HCT116 (cell line): ENCODE results near the gene PGBD5.

Source experiments
- CEBPB ChIP-seq: IDR thresholded peaks from 2 replicates; pipeline ENCODE4 v1.6.1; 2012; ENCODE audit warnings: low read depth
- EGR1 ChIP-seq: IDR thresholded peaks from 2 replicates; pipeline ENCODE4 v1.6.1; 2012; ENCODE audit warnings: low read depth
- ELF1 ChIP-seq: IDR thresholded peaks from 2 replicates; pipeline ENCODE4 v1.6.1; 2012; ENCODE audit warnings: low read depth, borderline replicate concordance
- EZH2 ChIP-seq: fragments of 200-600 bp; sonication (generic); IDR thresholded peaks from 2 replicates; pipeline ENCODE4 v1.6.1; 2017; ENCODE audit warnings: antibody characterized with exemption, mixed run types
- JUND ChIP-seq: IDR thresholded peaks from 2 replicates; pipeline ENCODE4 v1.6.1; 2012
- POLR2A ChIP-seq: IDR thresholded peaks from 2 replicates; pipeline ENCODE4 v1.7.0; 2011; ENCODE audit warnings: borderline replicate concordance; ENCODE audit not compliant: insufficient read depth, insufficient read length; ENCODE audit errors: extremely low read depth
- POLR2AphosphoS5 ChIP-seq: IDR thresholded peaks from 2 replicates; pipeline ENCODE4 v1.6.1; 2011; ENCODE audit warnings: mild to moderate bottlenecking, low read depth, low read length, moderate library complexity
- RAD21 ChIP-seq: IDR thresholded peaks from 2 replicates; pipeline ENCODE4 v1.6.1; 2012; ENCODE audit warnings: low read depth, mild to moderate bottlenecking
- SIN3A ChIP-seq: IDR thresholded peaks from 2 replicates; pipeline ENCODE4 v1.6.1; 2012; ENCODE audit warnings: low read depth
- SRF ChIP-seq: IDR thresholded peaks from 2 replicates; pipeline ENCODE4 v1.6.1; 2012; ENCODE audit warnings: low read depth
- YY1 ChIP-seq: IDR thresholded peaks from 2 replicates; pipeline ENCODE4 v1.6.1; 2011; ENCODE audit warnings: low read length, low read depth, moderate library complexity, mild to moderate bottlenecking; ENCODE audit not compliant: insufficient replicate concordance; ENCODE audit errors: extremely low read depth
- TF ChIP-seq, protein P1 (sequence below), 3 experiments: fragments of 200-600 bp in 1 of 3; sonication (generic) in 1 of 3; IDR thresholded peaks in 2 of 3; conservative IDR thresholded peaks in 1 of 3; 2 replicates each; pipeline ENCODE4 v1.5.1; 2012 to 2017; ENCODE audit warnings: low read depth in 2 of 3, low read length in 2 of 3, antibody characterized with exemption in 1 of 3, borderline replicate concordance in 1 of 3, control low read depth in 1 of 3, mild to moderate bottlenecking in 1 of 3, mixed read lengths in 1 of 3, mixed run types in 1 of 3, moderate library complexity in 1 of 3; ENCODE audit not compliant: insufficient read depth in 1 of 3
- TF ChIP-seq, protein P2 (sequence below): IDR thresholded peaks from 2 replicates; pipeline ENCODE4 v1.6.1; 2012; ENCODE audit warnings: low read depth
- TF ChIP-seq, protein P3 (sequence below): IDR thresholded peaks from 2 replicates; pipeline ENCODE4 v1.6.1; 2012

DNA sequence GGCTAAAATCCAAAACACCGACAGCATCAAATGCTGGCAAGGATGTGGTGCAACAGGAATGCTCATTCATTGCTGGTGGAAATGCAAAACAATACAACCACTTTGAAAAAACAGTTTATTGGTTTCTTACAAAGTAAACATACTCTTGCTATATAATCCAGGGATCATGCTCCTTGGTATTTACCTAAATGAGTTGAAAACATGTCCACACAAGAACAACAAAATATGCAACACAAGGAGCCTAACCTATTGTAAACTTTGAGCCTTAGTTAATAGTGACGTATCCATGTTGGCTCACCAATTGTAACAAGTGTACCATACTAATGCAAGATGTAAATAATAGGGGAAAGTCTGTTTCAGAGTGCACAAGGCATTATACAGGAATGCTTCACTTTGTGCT lies 37.2 kb upstream of the PGBD5 start:
- TF ChIP-seq, protein P1, sequence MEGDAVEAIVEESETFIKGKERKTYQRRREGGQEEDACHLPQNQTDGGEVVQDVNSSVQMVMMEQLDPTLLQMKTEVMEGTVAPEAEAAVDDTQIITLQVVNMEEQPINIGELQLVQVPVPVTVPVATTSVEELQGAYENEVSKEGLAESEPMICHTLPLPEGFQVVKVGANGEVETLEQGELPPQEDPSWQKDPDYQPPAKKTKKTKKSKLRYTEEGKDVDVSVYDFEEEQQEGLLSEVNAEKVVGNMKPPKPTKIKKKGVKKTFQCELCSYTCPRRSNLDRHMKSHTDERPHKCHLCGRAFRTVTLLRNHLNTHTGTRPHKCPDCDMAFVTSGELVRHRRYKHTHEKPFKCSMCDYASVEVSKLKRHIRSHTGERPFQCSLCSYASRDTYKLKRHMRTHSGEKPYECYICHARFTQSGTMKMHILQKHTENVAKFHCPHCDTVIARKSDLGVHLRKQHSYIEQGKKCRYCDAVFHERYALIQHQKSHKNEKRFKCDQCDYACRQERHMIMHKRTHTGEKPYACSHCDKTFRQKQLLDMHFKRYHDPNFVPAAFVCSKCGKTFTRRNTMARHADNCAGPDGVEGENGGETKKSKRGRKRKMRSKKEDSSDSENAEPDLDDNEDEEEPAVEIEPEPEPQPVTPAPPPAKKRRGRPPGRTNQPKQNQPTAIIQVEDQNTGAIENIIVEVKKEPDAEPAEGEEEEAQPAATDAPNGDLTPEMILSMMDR (IDR thresholded peaks at IDR 0.05 in 2 of 3, conservative IDR thresholded peaks at IDR 0.05 in 1 of 3; ENCODE audit: borderline replicate concordance in 1 of 3, insufficient read depth in 1 of 3, low read depth in 2 of 3, low read length in 2 of 3): no peak
- TF ChIP-seq SIN3A: no peak
- no peak for TF ChIP-seq POLR2A
- TF ChIP-seq SRF: no peak
- TF ChIP-seq, protein P2, sequence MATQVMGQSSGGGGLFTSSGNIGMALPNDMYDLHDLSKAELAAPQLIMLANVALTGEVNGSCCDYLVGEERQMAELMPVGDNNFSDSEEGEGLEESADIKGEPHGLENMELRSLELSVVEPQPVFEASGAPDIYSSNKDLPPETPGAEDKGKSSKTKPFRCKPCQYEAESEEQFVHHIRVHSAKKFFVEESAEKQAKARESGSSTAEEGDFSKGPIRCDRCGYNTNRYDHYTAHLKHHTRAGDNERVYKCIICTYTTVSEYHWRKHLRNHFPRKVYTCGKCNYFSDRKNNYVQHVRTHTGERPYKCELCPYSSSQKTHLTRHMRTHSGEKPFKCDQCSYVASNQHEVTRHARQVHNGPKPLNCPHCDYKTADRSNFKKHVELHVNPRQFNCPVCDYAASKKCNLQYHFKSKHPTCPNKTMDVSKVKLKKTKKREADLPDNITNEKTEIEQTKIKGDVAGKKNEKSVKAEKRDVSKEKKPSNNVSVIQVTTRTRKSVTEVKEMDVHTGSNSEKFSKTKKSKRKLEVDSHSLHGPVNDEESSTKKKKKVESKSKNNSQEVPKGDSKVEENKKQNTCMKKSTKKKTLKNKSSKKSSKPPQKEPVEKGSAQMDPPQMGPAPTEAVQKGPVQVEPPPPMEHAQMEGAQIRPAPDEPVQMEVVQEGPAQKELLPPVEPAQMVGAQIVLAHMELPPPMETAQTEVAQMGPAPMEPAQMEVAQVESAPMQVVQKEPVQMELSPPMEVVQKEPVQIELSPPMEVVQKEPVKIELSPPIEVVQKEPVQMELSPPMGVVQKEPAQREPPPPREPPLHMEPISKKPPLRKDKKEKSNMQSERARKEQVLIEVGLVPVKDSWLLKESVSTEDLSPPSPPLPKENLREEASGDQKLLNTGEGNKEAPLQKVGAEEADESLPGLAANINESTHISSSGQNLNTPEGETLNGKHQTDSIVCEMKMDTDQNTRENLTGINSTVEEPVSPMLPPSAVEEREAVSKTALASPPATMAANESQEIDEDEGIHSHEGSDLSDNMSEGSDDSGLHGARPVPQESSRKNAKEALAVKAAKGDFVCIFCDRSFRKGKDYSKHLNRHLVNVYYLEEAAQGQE: no peak
- no peak for TF ChIP-seq YY1
- TF ChIP-seq EZH2: no peak
- TF ChIP-seq JUND: no peak
- TF ChIP-seq CEBPB: no peak
- TF ChIP-seq POLR2AphosphoS5: no peak
- TF ChIP-seq ELF1: no peak
- no peak for TF ChIP-seq EGR1
- no peak for TF ChIP-seq RAD21
- TF ChIP-seq, protein P3, sequence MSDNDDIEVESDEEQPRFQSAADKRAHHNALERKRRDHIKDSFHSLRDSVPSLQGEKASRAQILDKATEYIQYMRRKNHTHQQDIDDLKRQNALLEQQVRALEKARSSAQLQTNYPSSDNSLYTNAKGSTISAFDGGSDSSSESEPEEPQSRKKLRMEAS: no peak
